Measurements from ENCODE around the gene MYBL2. TPM values are rescaled to one million over a fixed set of nuclear protein-coding genes. Genes with fewer than 3 reads are reported as not detected.

Gene MYBL2
- total RNA-seq, 4 donors from 2014 or later, result 0.57 to 0.85 (median 0.66) TPM; not detected in 1

- TF ChIP-seq CTCF (IDR thresholded peaks at IDR 0.05; ENCODE audit: low read depth), result no peak
Measured at GRCh38 chr20:43724383-43724782, 57.5 kb downstream of the MYBL2 start.

GRCh38 chr20:43725666-43726065, 58.8 kb downstream of the MYBL2 start:
- TF ChIP-seq CTCF (IDR thresholded peaks at IDR 0.05; ENCODE audit: low read depth), result no peak

- no peak for TF ChIP-seq CTCF (IDR thresholded peaks at IDR 0.05; ENCODE audit: low read depth)
Measured at GRCh38 chr20:43726333-43726732, 59.4 kb downstream of the MYBL2 start.

GRCh38 chr20:43726811-43727338, 60.0 kb downstream of the MYBL2 start, which contains the start of gene GTSF1L:
TSS of gene GTSF1L (minus strand) at chr20:43727002. CDS start at chr20:43726694, 308 bp downstream.
- TF ChIP-seq CTCF (IDR thresholded peaks at IDR 0.05; ENCODE audit: low read depth), result no peak

GRCh38 chr20:43727980-43728590, 61.2 kb downstream of the MYBL2 start:
- TF ChIP-seq CTCF (IDR thresholded peaks at IDR 0.05; ENCODE audit: low read depth), result no peak

- no peak for TF ChIP-seq CTCF (IDR thresholded peaks at IDR 0.05; ENCODE audit: low read depth)
Measured at GRCh38 chr20:43728686-43729255, 61.9 kb downstream of the MYBL2 start.

- no peak for TF ChIP-seq CTCF (IDR thresholded peaks at IDR 0.05; ENCODE audit: low read depth)
Measured at GRCh38 chr20:43731469-43731868, 64.6 kb downstream of the MYBL2 start.

All from subcutaneous adipose tissue (tissue), 4 donors.